ENCODE data around the gene CBX2.

The CBX2 gene

DNA sequence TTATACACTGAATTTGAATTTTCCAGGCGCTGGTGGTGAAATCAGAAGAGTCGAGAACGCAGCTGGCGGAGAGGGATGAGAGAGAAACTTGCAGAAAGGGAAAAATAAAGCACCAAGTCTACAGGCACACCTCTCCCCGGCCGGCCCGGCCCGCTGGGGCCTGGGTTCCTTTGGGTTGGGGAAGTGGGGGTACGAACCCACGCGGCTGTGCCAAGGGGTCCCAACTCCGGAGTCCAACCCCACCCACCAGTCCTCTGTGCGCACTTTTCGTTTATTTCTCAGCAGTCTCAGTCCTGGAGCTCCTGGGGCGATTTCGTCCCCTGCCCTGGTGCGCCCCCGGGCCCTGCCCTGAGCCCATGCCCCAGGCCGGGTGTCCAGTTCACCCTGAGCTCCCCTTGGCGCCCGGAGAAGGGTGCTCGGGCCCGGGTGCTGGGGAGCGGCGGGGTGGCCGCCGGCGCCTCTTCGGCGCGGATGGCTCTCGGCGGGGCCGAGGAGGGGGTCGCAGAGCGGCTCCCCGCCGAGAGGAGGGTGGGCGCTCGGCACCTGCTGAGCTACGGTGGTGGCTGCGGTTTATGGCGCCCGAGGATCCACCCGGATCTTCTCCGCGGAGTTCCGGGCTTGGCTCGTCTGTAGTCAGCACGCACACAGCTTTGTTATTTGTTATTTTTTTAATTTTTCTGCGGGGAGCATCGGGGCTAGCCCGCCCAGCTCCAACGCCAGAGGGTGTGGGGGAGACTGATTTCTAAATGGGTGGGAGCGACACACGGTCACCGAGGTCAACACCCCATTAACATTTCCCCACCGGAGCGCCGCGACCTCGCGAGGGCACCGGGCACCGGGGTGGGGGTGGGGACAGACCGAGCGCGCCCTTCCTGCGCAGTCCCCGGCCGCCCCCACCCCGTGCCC lies 34.7 kb downstream of the CBX2 start:
- no peak for DNase-seq (ENCODE audit: low spot score)

DNA sequence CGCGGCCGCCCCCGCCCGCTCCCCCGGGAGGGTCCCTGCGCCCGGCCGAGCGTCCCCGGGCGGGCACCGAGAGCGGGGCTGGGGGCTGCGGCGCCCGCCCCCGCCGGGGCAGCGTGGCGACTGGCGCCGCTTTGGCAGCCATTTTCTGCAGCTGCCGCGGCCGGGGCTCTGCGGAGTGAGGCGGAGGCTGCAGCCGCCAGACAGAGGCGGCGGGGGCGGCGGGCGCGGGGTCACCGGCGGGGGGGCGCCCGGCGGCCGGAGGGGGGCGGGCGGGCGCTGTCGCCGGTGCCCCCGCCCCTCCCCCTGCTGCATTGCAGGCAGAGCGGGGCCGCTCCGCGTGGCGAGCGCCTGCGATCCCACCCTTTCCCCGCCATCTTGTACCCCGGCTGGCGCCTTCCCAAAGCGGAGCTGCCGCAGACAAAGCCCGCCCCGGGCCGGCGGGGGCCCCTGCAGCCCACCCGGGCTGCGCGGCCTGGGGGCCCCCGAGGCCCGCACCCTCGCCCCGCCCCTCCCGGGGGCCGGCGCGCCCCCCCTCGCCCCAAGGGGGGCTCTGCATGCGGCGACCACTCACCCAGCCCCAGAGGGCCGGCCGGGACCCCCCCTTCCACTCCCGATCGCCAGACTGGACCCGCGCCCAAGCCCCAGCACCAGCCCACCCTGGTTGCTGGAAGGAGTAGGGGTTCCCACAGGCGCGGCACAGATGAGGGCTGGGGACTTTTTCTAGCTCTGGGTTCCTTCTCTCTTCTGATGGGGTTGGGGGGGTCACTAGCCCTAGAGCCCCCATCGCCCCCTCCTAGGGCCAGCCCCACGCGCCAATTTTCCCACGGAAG lies 35.6 kb downstream of the CBX2 start:
- DNase-seq (ENCODE audit: low spot score): no peak

DNA sequence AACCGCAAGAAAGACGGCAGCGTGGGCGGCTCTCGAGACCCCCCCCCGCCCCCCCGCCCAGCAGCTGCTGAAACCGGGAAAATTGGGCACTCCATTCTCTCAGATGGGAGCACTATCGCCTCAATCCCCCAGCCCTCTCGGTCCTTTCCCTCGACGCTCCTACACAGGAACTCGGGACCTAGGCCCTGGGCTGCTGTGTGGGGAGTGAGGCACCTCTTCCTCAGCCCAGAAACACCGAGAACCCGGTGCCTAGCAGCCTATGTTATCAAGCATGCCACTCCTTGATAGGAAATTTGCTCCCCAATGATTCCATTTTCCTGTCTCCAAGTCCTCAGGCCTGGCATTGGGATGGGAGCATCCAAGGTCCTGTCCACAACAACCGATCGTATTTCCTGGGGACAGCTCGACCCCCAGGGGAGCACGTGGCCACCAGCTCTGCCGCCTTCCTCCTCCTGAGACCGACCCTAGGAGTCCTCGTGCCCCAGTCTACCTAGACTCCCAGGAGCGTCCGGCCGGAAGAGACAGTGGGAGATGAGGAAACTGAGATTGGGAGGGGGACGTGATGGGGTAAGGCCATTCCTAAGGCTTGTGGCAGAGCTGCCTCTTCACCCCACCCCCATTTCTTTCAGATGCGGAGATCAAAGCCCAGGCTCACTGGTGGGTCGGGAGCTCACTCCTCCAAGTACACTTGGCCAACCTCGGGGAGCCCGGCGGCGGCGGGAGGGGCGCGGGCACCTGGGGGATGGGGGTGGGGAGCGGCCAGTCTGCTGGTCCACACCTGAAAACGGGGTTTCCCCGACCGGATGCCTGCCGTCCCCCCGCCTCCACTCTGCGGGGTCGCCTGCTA lies 36.4 kb downstream of the CBX2 start:
- DNase-seq (ENCODE audit: low spot score): no peak

DNA sequence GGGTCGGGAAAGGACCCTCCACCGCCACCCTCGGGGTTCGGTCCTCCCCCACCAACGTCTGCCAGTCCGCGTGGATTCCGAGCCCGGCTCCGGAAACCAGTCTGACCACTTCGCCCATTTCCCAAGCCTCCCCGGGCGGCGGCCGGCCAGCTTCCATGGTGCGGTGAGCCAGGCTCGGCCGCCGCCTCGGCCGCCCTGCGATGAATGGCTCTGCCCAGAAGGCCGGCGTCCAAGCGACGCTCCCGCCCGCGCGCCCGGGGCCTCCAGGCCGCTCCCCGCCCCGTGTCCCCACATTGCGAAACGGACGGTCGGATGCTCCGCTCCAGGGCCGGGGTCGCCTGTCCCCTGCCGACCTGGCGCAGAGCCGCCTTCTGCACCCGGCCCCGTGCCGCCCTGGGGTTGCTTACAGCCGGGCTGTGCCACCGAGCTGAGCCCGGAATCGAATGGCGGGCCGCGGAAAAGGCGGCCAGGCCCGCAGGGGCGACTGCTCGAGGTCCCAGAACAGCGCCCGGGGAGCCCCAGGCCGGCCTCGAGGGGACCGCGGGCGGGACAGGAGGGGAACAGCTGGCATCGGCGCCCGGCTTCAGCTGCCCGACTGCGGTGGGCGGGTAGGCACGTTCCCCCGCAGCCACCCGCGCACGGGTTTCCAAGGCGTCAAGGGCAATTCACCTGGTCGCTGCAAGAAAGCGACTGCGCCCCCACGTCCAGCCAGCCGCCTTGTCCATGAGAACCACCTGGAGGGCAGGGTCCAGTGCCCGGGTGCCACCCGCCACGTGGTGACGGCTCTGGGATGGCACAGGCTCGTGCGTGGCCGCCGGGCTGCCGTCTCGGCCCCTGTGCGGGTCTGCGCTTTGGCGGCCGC lies 37.3 kb downstream of the CBX2 start:
- DNase-seq (ENCODE audit: low spot score): no peak

DNA sequence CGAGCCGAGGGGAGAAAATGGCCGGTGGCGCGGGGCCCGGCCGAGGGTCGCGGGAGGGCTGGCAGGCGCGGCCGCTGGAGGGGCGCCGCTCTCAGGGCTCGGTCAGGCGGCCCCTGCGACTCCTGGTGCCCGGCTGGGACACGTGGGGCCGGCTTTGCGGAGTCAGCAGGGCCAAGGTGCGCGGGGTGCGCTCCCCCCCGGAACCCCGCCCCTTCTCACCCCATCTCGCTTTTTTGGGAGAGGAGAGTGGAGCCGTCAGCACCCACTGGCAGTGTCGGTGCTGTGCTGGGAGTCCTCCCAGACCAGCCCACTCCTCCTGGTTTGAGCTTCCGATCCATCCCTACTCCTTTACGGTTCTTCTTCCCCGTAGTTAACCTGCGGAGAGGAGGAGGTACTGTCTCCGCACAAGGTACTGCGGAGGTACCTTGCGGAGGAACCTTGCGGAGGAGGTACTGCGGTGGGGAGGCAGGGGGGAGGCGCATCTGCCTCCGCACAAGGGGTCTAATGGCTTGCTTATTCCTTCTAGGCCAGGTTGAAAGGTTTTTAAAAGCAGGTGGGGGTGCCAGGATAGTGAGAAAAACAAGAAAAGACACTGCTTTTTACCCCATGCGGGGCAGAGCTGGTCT lies 38.0 kb downstream of the CBX2 start:
- no peak for DNase-seq (ENCODE audit: low spot score)

DNA sequence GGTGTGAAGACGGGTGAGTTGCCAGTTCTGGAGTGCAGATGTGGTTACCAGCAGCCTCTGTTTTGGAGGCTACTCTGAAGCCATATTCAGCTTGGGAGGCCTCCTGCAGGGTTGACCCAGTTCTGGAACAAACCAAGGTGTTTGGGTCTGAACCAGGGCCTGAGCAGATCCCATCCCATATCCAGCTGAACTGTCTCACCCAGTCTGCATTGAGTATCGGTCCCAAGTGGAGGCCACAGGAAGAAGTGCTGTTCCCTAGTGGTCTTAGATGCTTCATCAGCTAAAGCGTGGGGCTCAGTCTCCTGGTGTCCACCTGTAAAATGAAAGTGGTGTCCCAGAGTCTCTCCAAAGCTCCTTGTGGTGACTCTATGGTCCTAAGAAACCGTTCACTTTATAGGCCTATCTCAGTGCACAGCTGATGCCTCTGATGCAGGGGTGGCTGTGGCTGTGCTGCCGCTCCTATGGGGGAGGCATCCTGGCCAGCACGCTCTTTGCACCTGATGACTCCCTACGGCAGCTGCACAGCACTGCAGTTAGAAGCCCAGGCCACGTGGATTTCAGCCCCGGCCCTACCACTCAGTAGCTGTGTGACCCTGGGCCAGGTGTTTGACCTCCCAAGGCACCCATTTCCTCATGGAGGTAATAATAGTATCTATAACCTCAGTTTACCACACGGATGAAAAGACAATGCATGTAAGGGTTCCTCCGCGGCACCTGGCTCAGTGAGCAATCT lies 40.2 kb downstream of the CBX2 start:
- no peak for DNase-seq (ENCODE audit: low spot score)

DNA sequence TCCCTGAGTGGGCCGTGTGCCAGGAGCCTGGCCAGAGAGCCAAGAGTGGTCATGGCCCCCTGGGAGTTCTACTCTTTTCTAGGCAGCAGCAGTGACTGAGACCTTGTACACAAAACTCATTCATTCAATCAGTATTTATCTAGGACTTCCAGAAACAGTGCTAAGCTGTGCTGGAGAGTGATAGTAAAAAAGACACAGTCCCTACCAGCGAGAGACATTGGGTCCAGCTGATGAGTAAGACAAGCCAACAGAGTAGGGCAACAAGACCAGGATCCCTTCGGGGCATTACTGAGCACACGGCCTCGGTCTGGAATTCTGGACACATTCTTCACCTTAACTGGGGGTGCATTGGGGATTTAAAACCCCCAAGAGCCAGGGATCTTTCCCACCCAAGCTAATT lies 41.1 kb downstream of the CBX2 start:
- no peak for DNase-seq (ENCODE audit: low spot score)

DNA sequence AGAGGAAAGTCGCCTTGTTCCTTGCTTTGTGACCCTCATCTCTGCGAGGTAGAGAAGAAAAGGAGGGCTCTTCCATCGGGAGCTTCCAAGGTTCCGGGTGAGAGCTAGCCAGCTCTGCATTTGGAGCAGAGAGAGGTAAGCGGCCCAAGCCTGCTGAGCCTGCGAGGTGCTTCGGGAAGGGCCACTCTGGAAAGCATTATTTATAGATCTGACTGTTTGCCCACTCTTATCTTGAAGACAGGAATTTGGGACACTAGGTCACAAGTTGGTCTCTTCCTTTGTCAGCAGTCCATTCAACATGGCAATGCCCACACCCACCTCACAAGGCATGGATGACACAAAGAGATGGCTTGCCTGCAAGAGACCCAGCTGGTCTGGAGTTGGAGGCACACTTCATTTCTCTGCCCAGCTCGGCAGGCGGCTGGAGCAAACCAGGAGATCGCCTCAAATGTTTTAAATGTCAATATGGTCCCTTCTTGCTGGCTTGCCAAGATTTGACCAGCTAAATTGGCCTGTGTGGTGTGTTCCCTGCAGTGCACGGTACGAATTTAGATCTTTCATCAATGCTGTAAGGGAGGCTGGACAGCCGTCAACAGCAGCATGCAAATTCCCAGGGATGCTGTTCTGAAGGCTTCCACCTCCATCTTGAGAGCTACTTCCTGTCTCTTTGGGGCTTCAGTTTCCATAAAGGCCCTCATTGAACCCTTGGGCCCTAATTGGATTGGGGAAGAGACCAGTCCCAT lies 41.8 kb downstream of the CBX2 start:
- no peak for DNase-seq (ENCODE audit: low spot score)

DNA sequence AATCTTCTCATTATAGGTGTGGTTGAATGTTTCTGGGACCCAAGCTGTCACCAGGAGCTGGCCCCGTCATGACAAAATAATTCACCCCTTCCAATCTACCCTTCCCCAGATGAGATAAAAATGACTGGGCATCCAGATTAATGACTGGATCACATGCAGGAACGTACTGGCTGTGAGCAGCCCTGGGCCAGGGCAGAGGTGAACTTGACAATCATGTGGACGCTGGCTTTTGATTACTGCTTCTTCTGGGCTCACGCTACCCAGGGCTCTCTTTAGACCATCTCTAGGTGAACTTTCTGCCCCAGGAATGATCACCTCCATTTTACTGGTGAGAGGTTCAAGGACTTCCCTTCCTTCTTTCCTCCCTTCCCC lies 43.0 kb downstream of the CBX2 start:
- DNase-seq (ENCODE audit: low spot score): no peak

DNA sequence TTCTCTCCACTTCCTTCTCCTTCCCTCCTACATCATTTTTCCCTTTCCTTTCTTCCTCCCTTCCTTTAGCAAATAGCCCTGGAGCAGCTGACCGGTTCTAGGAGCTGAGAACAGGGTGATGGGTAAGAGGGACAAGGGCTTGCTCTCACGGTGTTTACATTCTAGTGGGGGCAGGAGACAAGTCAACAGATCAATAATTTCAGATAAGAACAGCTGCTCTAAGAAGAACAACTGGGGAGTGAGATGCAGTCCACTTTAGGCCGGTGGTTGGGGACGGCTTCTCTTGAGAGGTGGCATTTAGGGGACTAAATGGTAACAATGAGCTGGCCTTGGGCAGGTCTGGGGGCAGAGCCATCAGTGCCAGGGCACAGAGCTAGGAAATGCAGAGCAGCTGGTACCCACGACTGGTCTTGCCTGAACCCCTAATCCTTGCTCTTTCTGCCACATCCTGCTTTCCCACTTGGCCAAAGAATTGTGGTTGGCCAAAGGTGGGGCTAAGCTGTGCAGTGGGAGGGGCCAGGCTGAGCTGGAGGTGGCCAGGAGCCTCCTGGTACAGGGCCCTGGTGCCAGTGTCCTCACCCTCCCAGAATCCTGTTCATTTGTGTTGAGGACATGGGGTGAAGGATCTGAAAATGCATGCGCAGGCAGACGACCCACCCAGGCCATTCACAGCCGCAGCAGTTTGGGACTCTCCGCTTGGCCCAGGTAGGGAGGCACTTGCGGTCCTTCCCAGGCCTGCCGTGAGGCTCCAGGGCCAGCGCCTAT lies 43.6 kb downstream of the CBX2 start:
- no peak for DNase-seq (ENCODE audit: low spot score)

DNA sequence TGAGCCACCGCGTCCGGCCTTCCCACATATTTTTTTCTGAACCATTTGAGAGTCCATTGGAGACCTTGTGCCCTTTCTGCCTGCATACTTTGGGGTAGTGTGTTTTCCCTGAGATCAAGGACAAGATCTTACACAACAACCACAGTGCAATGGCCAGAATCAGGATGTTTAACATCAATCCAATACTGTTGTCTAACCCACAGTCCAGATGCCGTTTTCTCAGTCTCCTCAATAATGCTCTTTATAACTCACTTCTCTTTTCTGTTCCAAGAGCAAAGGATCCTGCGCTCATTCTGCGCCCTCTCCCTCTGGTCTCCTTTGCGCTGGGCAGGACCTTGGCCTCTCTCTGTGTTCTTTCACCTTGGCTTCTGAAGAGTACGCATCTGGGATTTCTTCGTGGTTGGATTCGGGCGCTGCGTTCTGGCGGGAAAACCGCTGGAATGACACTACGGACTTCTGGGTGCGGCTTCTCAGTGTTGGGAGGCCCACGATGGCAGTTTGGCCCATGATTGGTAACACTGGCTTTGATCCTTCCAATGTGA lies 44.7 kb downstream of the CBX2 start:
- no peak for DNase-seq (ENCODE audit: low spot score)

DNA sequence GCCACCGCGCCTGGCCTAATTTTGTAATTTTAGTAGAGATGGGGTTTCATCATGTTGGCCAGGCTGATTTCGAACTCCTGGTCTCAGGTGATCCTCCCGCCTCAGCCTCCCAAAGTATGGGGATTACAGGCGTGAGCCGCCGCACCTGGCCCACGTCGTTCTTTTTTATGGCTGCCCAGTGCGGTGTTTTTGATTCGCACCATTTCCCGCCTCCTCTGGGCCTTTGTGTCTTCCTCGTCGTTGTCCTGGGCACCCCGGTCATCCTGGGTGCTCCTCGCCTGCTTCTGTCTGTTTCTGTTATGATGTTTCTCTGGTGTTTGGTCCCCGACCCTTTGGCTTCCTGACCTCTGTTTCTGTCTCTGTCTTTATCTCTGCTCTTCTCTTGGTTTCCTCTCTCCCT lies 46.3 kb downstream of the CBX2 start:
- DNase-seq (ENCODE audit: low spot score): no peak

DNA sequence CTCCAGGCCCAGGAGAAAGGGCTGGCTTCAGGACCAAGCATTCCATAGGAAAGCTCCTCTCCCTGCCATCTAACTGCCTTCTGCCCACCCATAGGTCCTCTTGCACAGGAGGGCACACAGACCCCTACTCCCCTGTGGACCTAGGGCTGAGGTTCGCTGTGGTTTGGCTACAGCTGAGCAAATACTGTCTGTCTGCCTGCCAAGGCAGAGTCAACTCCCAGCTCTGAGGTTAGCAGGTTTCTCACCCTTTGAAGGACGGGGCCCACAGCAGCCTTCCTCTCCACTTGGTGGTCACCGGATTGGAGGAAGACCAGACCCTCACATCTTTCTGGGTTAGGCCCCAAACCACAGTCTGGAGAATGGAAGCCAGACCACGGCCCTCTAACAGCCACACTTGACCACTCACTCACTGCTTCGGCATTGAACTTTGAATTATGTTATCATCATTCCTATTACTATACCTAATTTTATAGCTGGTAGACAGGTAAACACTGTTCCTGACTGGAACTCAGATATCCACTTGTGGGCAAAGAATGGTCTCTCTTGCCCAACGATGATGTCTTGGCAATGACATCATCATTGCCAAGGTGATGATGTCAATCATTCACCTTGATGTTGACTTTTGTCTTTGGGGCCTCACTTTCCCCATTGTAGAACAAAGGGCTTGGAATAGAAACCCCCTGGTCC lies 47.1 kb downstream of the CBX2 start:
- no peak for DNase-seq (ENCODE audit: low spot score)

DNA sequence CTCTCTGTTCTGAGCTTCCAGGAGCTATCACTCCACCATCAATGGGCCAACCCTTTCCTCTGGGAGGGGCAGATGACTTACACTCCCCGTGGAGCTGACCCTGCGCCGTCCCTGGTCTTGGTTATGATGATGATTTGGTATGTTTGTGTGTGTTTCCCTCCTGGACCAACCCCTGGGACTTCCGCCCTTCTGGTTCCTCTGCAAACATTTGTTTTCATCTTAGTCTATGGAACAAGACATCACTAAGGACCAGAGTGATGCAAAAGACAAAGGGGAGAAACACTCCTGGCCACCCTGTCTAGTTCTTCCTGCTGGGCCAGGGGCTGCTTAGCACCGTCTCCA lies 47.6 kb downstream of the CBX2 start:
- DNase-seq (ENCODE audit: low spot score): no peak

DNA sequence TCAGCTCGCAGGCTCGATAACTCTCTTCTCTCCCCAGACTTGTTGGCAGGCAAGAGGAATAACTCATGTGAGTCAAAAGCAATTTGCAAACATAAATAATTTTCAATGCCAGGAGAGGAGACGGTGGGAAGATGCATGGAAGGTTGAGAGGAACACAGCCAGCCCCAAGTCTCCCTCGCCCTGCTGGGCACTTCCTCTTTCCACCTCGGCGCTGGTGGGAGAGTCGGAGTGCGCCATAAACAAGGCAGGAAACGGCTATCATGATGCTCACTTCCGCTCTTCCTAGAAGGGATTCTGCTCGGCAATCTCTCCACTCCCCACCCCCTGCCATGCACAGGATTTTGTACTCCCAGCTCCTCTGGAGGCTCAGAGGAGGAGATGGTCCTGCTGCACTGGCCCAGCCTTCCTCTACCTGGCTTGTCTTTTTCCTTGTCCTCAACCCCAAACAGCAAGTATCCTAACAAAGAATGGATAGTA lies 48.3 kb downstream of the CBX2 start:
- no peak for DNase-seq (ENCODE audit: low spot score)

DNA sequence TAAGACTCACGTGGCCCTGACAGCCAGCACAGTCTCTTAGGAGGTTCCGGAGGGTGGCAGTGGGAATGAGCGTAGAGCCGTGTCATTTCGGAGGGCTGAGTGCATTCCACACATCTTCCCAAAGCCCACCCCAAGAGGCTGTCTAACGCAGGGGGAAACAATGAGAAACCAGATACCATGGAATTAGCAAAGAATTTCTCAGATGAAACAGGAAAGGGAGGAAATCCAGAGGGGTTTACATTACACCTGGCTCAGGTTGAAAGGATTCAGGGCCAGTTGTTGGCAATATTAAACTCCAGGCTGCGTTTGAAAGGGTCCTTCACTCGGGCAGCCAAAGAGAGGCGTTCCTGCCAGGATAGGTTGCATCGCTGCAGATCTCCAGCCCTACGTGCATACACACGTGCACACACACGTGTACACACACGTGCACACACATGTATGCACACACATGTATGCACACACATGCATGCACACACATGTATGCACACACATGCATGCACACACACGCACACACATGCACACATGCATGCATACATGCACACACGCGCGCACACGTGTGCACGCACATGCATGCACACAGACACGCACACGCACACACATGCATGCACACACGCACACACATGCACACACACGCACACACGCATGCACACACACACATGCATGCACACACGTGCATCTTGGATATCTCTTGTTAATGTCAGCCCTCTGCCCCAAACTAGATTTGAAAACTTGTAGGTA lies 49.1 kb downstream of the CBX2 start:
- DNase-seq (ENCODE audit: low spot score): no peak

DNA sequence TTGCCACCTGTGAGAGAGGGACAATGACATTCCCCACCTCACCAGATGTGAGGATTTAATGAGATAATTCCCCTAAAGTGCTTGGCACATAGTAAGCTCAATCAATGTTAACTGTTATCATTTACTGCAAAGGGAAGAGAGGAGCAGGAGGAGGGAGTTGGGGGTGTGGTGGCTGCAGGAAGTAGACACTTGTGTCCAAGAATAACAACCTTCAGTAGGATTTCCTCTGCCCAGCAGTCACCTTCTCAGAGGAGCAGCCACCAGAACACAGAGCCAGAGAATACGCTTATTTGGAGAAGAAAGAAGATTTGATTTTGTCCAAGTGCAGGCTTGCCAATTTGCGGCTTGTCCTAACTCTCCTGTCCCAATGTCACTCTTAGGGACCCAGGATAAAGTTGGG lies 51.1 kb downstream of the CBX2 start:
- DNase-seq (ENCODE audit: low spot score): no peak

All from CD4-positive, alpha-beta T cell treated with Interleukin-15 for 4 hours (primary cell).